ENCODE data around the gene CYYR1.

GRCh38 chr21:26438976-26439375 lies 134.1 kb downstream of the CYYR1 start:
- TF ChIP-seq CTCF (IDR thresholded peaks at IDR 0.05) (no peak), POLR2A (IDR thresholded peaks at IDR 0.05) (no peak)

Data from upper lobe of left lung (tissue), 4 donors.